SK-N-SH (cell line): Measurements from ENCODE around the gene NCSTN. TPM values are rescaled to one million over a fixed set of nuclear protein-coding genes. Genes with fewer than 3 reads are reported as not detected.

Source experiments
- CTCF ChIA-PET: fragments of 300-600, 350-600 bp; formaldehyde crosslinking; extraction: SDS; loops from one replicate; lab custom pipeline; 2021; lab: Yijun Ruan, JAX
- POLR2A ChIA-PET: fragments of 350-600 bp; sonication (Branson Sonifier 250); formaldehyde crosslinking; extraction: SDS; loops from one replicate; lab custom pipeline; 2020; ENCODE audit warnings: antibody characterized with exemption, inconsistent platforms; lab: Yijun Ruan, JAX
- DNase-seq: peaks from one replicate; pipeline ENCODE4 v3.0.0; 2012
- H2AFZ ChIP-seq: fragments of 200-600 bp; sonication (generic); 2 replicates; pipeline ENCODE4 v1.8.1; 2016; ENCODE audit warnings: antibody characterized with exemption, mild to moderate bottlenecking, low read depth
- H3F3A ChIP-seq: fragments of 200-600 bp; sonication (generic); replicated peaks from 2 replicates; pipeline ENCODE3; 2016; ENCODE audit warnings: antibody characterized with exemption, mild to moderate bottlenecking; ENCODE audit not compliant: insufficient read depth
- H3K27ac ChIP-seq, 2 experiments: fragments of 200-500 bp in 1 of 2; fragments of 200-600 bp in 1 of 2; sonication (Bioruptor generic) in 1 of 2; sonication (generic), shearing (Covaris generic) in 1 of 2; 2 replicates each; pipeline versions ENCODE4 v1.5.1 to v1.6.1; 2014 to 2016; ENCODE audit warnings: low read depth in 2 of 2, inconsistent platforms in 1 of 2, low read length in 1 of 2, mild to moderate bottlenecking in 1 of 2, mixed read lengths in 1 of 2
- H3K27me3 ChIP-seq: fragments of 200-600 bp; sonication (generic), shearing (Covaris generic); 2 replicates; pipeline ENCODE4 v1.6.1; 2016; ENCODE audit warnings: mixed run types; ENCODE audit not compliant: insufficient read depth
- H3K36me3 ChIP-seq, 2 experiments: fragments of 200-500 bp in 1 of 2; fragments of 200-600 bp in 1 of 2; sonication (Bioruptor generic) in 1 of 2; sonication (generic) in 1 of 2; replicated peaks in 1 of 2; 2 replicates each; pipeline versions ENCODE3 to v1.5.1; 2014 to 2016; ENCODE audit warnings: low read length in 1 of 2, mild to moderate bottlenecking in 1 of 2; ENCODE audit not compliant: insufficient read depth in 2 of 2, control insufficient read depth in 1 of 2
- H3K4me1 ChIP-seq, 2 experiments: fragments of 200-500 bp in 1 of 2; fragments of 200-600 bp in 1 of 2; sonication (Bioruptor generic) in 1 of 2; sonication (generic), shearing (Covaris generic) in 1 of 2; 2 replicates each; pipeline versions ENCODE4 v1.5.1 to v1.6.1; 2014 to 2016; ENCODE audit warnings: low read depth in 1 of 2, low read length in 1 of 2, mixed run types in 1 of 2; ENCODE audit not compliant: insufficient read depth in 2 of 2, control insufficient read depth in 1 of 2
- H3K4me2 ChIP-seq: fragments of 200-600 bp; sonication (generic), shearing (Covaris generic); 2 replicates; pipeline ENCODE4 v1.6.1; 2017; ENCODE audit warnings: mixed run types
- H3K4me3 ChIP-seq, 2 experiments: fragments of 200-500 bp in 1 of 2; fragments of 200-600 bp in 1 of 2; sonication (Bioruptor generic) in 1 of 2; sonication (generic), shearing (Covaris generic) in 1 of 2; 2 replicates each; pipeline versions ENCODE4 v1.5.1 to v1.8.1; 2014 to 2016; ENCODE audit warnings: low read depth in 2 of 2, inconsistent platforms in 1 of 2, low read length in 1 of 2, mild to moderate bottlenecking in 1 of 2, mixed read lengths in 1 of 2, moderate library complexity in 1 of 2
- H3K79me2 ChIP-seq: fragments of 200-600 bp; sonication (generic); 2 replicates; pipeline ENCODE4 v1.8.1; 2017; ENCODE audit warnings: mild to moderate bottlenecking; ENCODE audit not compliant: insufficient read depth
- H3K9ac ChIP-seq: fragments of 200-600 bp; sonication (generic); 2 replicates; pipeline ENCODE4 v1.6.1; 2017; ENCODE audit warnings: mixed run types
- H3K9me2 ChIP-seq: fragments of 200-600 bp; sonication (generic); 2 replicates; pipeline ENCODE4 v1.6.1; 2017; ENCODE audit warnings: mixed run types
- H3K9me3 ChIP-seq: fragments of 200-600 bp; sonication (generic); 2 replicates; pipeline ENCODE4 v1.6.1; 2017; ENCODE audit warnings: mixed run types, mild to moderate bottlenecking, moderate library complexity
- H4K20me1 ChIP-seq: fragments of 200-600 bp; sonication (generic); 2 replicates; pipeline ENCODE4 v1.6.1; 2017; ENCODE audit warnings: mild to moderate bottlenecking, mixed run types; ENCODE audit not compliant: insufficient read depth
- EP300 ChIP-seq, 2 experiments: IDR thresholded peaks; 2 replicates each; pipeline versions ENCODE4 v1.4.0 to v1.6.1; 2012; ENCODE audit warnings: borderline replicate concordance in 1 of 2, low read depth in 1 of 2, low read length in 1 of 2
- EZH2phosphoT487 ChIP-seq: fragments of 200-600 bp; sonication (generic); IDR thresholded peaks from 2 replicates; pipeline ENCODE4 v1.6.1; 2017; ENCODE audit warnings: low read depth, mixed run types, mild to moderate bottlenecking, antibody characterized with exemption, moderate library complexity, borderline replicate concordance
- FOSL2 ChIP-seq: IDR thresholded peaks from 2 replicates; pipeline ENCODE4 v1.4.0; 2012; ENCODE audit warnings: low read depth, mild to moderate bottlenecking, moderate library complexity, borderline replicate concordance
- FOXJ3 ChIP-seq: sonication (generic); formaldehyde crosslinking; IDR thresholded peaks from 2 replicates; pipeline ENCODE4 v1.5.1; 2020; ENCODE audit warnings: mild to moderate bottlenecking, missing genetic modification reagents
- IRF3 ChIP-seq: fragments of 150-350 bp; IDR thresholded peaks from 2 replicates; pipeline ENCODE4 v1.6.1; 2016; ENCODE audit warnings: mild to moderate bottlenecking, low read depth, low read length
- JUND ChIP-seq: IDR thresholded peaks from 2 replicates; pipeline ENCODE4 v1.4.0; 2012
- MAX ChIP-seq: IDR thresholded peaks from 2 replicates; pipeline ENCODE4 v1.4.0; 2012; ENCODE audit warnings: low read depth
- MEF2A ChIP-seq: IDR thresholded peaks from 2 replicates; pipeline ENCODE4 v1.4.0; 2012; ENCODE audit warnings: low read depth, borderline replicate concordance
- NRF1 ChIP-seq: IDR thresholded peaks from 2 replicates; pipeline ENCODE4 v1.6.1; 2012; ENCODE audit warnings: low read depth, mild to moderate bottlenecking, low read length
- POLR2AphosphoS5 ChIP-seq: IDR thresholded peaks from 2 replicates; pipeline ENCODE4 v1.6.1; 2012; ENCODE audit warnings: low read depth, low read length
- RAD21 ChIP-seq: IDR thresholded peaks from 2 replicates; pipeline ENCODE4 v1.6.1; 2012; ENCODE audit warnings: mild to moderate bottlenecking, low read length
- RCOR1 ChIP-seq: fragments of 150-350 bp; IDR thresholded peaks from 2 replicates; pipeline ENCODE4 v1.6.1; 2017; ENCODE audit warnings: antibody characterized with exemption, low read length
- RXRA ChIP-seq: IDR thresholded peaks from 2 replicates; pipeline ENCODE4 v1.4.0; 2012; ENCODE audit warnings: low read depth, mild to moderate bottlenecking, borderline replicate concordance
- SIN3A ChIP-seq: IDR thresholded peaks from 2 replicates; pipeline ENCODE4 v1.6.1; 2012; ENCODE audit warnings: low read depth, mild to moderate bottlenecking, low read length, moderate library complexity, borderline replicate concordance
- SMC3 ChIP-seq: IDR thresholded peaks from 2 replicates; pipeline ENCODE4 v1.6.1; 2012; ENCODE audit warnings: low read depth, low read length, improper control_type of control experiment
- TCF12 ChIP-seq: IDR thresholded peaks from 2 replicates; pipeline ENCODE4 v1.4.0; 2012
- USF1 ChIP-seq: IDR thresholded peaks from 2 replicates; pipeline ENCODE4 v1.4.0; 2012; ENCODE audit warnings: low read depth, borderline replicate concordance
- USF2 ChIP-seq: fragments of 150-350 bp; IDR thresholded peaks from 2 replicates; pipeline ENCODE4 v1.6.1; 2017; ENCODE audit warnings: antibody characterized with exemption, low read length, low read depth, borderline replicate concordance
- WGBS: methylation state at CpG from one replicate; pipeline ENCODE4 v1.1.6; 2017; ENCODE audit warnings: low lambda C conversion rate; 5-methylcytosine and 5-hydroxymethylcytosine counted together
- polyA plus RNA-seq, 3 experiments: library from polyadenylated mRNA; depleted of rRNA; stranded (reverse); fragments of >200 nt; gene quantifications; 2 replicates each; pipeline ENCODE4 v1.2.3, GENCODE V29; 2012

Gene NCSTN
- polyA plus RNA-seq, 1 of the 3 experiments (the other 2 are of a cell fraction) = 165 TPM

- no peaks in the 10 kb centered on the region for H3K9me3 ChIP-seq
- no peak for DNase-seq
- no peaks in the 10 kb centered on the region for H3K9me2 ChIP-seq
- no peak overlapping the region for H3K27ac ChIP-seq
- H3K4me2 ChIP-seq = no peak overlapping the region
- CTCF ChIA-PET = interaction anchor here (1.5 to 2.2 kb wide), 2 partner anchors 18 to 65 kb away, joined by 3 to 18 read pairs; no protein-coding TSS in a partner anchor
- no peak overlapping the region for H3K4me3 ChIP-seq
- H3K79me2 ChIP-seq = no peaks in the 10 kb centered on the region
- no peak overlapping the region for H3K9ac ChIP-seq
- peaks cover 26 to 74% of the 10 kb centered on the region in 2 experiments for H3K36me3 ChIP-seq
- no peaks in the 10 kb centered on the region for H4K20me1 ChIP-seq
- no peaks in the 10 kb centered on the region for H3K4me1 ChIP-seq
- POLR2A ChIA-PET = no interaction called here
- 90% methylated on average over 6 of the region's 7 CpGs for WGBS
- no peaks in the 10 kb centered on the region for H3K27me3 ChIP-seq
- peaks cover 5% of the 10 kb centered on the region for H3F3A ChIP-seq
- no peak for TF ChIP-seq USF1
- TF ChIP-seq FOXJ3 = no peak
- no peak for TF ChIP-seq TCF12
- TF ChIP-seq SMC3 = no peak
- TF ChIP-seq IRF3 = no peak
- TF ChIP-seq SIN3A = no peak
- TF ChIP-seq USF2 = no peak
- no peak for TF ChIP-seq FOSL2
- TF ChIP-seq NRF1 = no peak
- no peak for TF ChIP-seq RAD21
- no peak for TF ChIP-seq MEF2A
- no peak for TF ChIP-seq EZH2phosphoT487
- no peak for TF ChIP-seq EP300 (IDR thresholded peaks at IDR 0.05; ENCODE audit: borderline replicate concordance in 1 of 2, low read depth in 1 of 2, low read length in 1 of 2)
- no peak for TF ChIP-seq RCOR1
- no peak for TF ChIP-seq JUND
- TF ChIP-seq RXRA = no peak
- no peak for TF ChIP-seq POLR2AphosphoS5
- TF ChIP-seq MAX = no peak
- no peak overlapping the region for H2AFZ ChIP-seq
Observed at GRCh38 chr1:160357286-160358002, 14.3 kb downstream of the NCSTN start.
